ENCODE results near the gene NINL. TPM values are rescaled to one million over a fixed set of nuclear protein-coding genes. Genes with fewer than 3 reads are reported as not detected.

Gene NINL
- polyA plus RNA-seq, 1 of the 3 experiments (the other 2 are of a cell fraction), result 22.5 TPM

- Histone ChIP-seq H3K36me3 (replicated peaks in 1 of 2; ENCODE audit: control insufficient read depth in 1 of 2, insufficient read depth in 2 of 2, low read length in 1 of 2) (peaks cover 18 to 28% of the 10 kb centered on the region in 2 experiments), H3K9me2 (no peaks in the 10 kb centered on the region), H4K20me1 (ENCODE audit: insufficient read depth) (peaks cover 6% of the 10 kb centered on the region; the same call in 1 of the 2 replicates), H3K9me3 (no peaks in the 10 kb centered on the region), H2AFZ (ENCODE audit: low read depth) (no peak overlapping the region), H3K27me3 (ENCODE audit: insufficient read depth) (no peaks in the 10 kb centered on the region), H3K4me3 (ENCODE audit: low read depth in 2 of 2, low read length in 1 of 2) (no peak overlapping the region), H3F3A (replicated peaks; ENCODE audit: insufficient read depth) (peaks cover 9% of the 10 kb centered on the region), H3K4me2 (no peak overlapping the region), H3K79me2 (ENCODE audit: insufficient read depth) (peaks cover 12% of the 10 kb centered on the region), H3K27ac (ENCODE audit: low read depth in 2 of 2, low read length in 1 of 2) (no peak overlapping the region), H3K9ac (no peak overlapping the region), H3K4me1 (ENCODE audit: control insufficient read depth in 1 of 2, insufficient read depth in 2 of 2, low read depth in 1 of 2, low read length in 1 of 2) (peaks cover 0 to 3% of the 10 kb centered on the region in 2 experiments; a peak in 3 of 4 replicates)
- ChIA-PET POLR2A (no interaction called here), CTCF (interaction anchor here (1.2 to 1.3 kb wide), 2 partner anchors 11 to 31 kb away, joined by 3 read pairs; no protein-coding TSS in a partner anchor)
- TF ChIP-seq MAX (IDR thresholded peaks at IDR 0.05; ENCODE audit: low read depth), result no peak
- no peak for TF ChIP-seq NFIC (IDR thresholded peaks at IDR 0.05; ENCODE audit: borderline replicate concordance)
- no peak for TF ChIP-seq RXRA (IDR thresholded peaks at IDR 0.05; ENCODE audit: borderline replicate concordance, low read depth)
- no peak for TF ChIP-seq GATA2 (CRISPR knock-in tag; IDR thresholded peaks at IDR 0.05)
- TF ChIP-seq TCF12 (IDR thresholded peaks at IDR 0.05), result no peak
- TF ChIP-seq FOXM1 (IDR thresholded peaks at IDR 0.05; ENCODE audit: low read depth), result no peak
- WGBS (ENCODE audit: low lambda C conversion rate), result 92% methylated on average over 2 of the region's 2 CpGs
- DNase-seq, result no peak
Observed at GRCh38 chr20:25521382-25521781, 63.9 kb downstream of the NINL start.

GRCh38 chr20:25517124-25517523, 68.2 kb downstream of the NINL start:
- peaks cover 5% of the 10 kb centered on the region; the same call in 1 of the 2 replicates for H3K9me3 ChIP-seq
- no peak overlapping the region for H3K27ac ChIP-seq (ENCODE audit: low read depth in 2 of 2, low read length in 1 of 2)
- POLR2A ChIA-PET, result no interaction called here
- peaks cover 22 to 51% of the 10 kb centered on the region in 2 experiments for H3K36me3 ChIP-seq (replicated peaks in 1 of 2; ENCODE audit: control insufficient read depth in 1 of 2, insufficient read depth in 2 of 2, low read length in 1 of 2)
- CTCF ChIA-PET, result no interaction called here
- no peaks in the 10 kb centered on the region for H3K9me2 ChIP-seq
- no peaks in the 10 kb centered on the region for H3F3A ChIP-seq (replicated peaks; ENCODE audit: insufficient read depth)
- no peaks in the 10 kb centered on the region; a peak in 1 of 4 replicates for H3K4me1 ChIP-seq (ENCODE audit: control insufficient read depth in 1 of 2, insufficient read depth in 2 of 2, low read depth in 1 of 2, low read length in 1 of 2)
- no peak overlapping the region; a peak in 1 of 4 replicates for H3K4me3 ChIP-seq (ENCODE audit: low read depth in 2 of 2, low read length in 1 of 2)
- no peaks in the 10 kb centered on the region for H3K27me3 ChIP-seq (ENCODE audit: insufficient read depth)
- no peak for TF ChIP-seq EP300 (IDR thresholded peaks at IDR 0.05; ENCODE audit: borderline replicate concordance in 1 of 2, low read depth in 1 of 2, low read length in 1 of 2)
- TF ChIP-seq ELF1 (IDR thresholded peaks at IDR 0.05), result no peak
- TF ChIP-seq MAX (IDR thresholded peaks at IDR 0.05; ENCODE audit: low read depth), result no peak
- no peak for TF ChIP-seq TAF1 (IDR thresholded peaks at IDR 0.05; ENCODE audit: borderline replicate concordance, low read depth, low read length)
- no peak for TF ChIP-seq JUND (IDR thresholded peaks at IDR 0.05)
- no peak for TF ChIP-seq YY1 (IDR thresholded peaks at IDR 0.05; ENCODE audit: low read depth)
- TF ChIP-seq CTCF (IDR thresholded peaks at IDR 0.05), result no peak
- TF ChIP-seq FOXM1 (IDR thresholded peaks at IDR 0.05; ENCODE audit: low read depth), result no peak
- DNase-seq, result no peak
- H4K20me1 ChIP-seq (ENCODE audit: insufficient read depth), result no peaks in the 10 kb centered on the region
- H3K79me2 ChIP-seq (ENCODE audit: insufficient read depth), result peaks cover 4% of the 10 kb centered on the region
- WGBS (ENCODE audit: low lambda C conversion rate), result 92% methylated on average over 3 of the region's 3 CpGs
- H3K9ac ChIP-seq, result no peak overlapping the region
- H3K4me2 ChIP-seq, result no peak overlapping the region
- H2AFZ ChIP-seq (ENCODE audit: low read depth), result no peak overlapping the region

All from SK-N-SH (cell line).